ENCODE data around the gene LIPC. TPM values are rescaled to one million over a fixed set of nuclear protein-coding genes. Genes with fewer than 3 reads are reported as not detected.
A peak's percentile ranks its signal among the peaks of the same experiment; 100 is the strongest.

LIPC gene
- total RNA-seq, 2 experiments from 2014 or later: 0.30 to 0.50 TPM

- Mint-ChIP-seq H3K36me3 (ENCODE audit: low read depth) (no peaks in the 10 kb centered on the region), H3K9me3 (ENCODE audit: low read depth) (no peaks in the 10 kb centered on the region), H3K4me1 (peaks cover 63% of the 10 kb centered on the region), H3K4me3 (no peak overlapping the region), H3K27me3 (no peaks in the 10 kb centered on the region), H3K27ac (no peak overlapping the region)
- CTCF ChIA-PET: interaction anchor here (2.1 kb wide), 1 partner anchor 10 kb away, joined by 9 read pairs; no protein-coding TSS in a partner anchor
- ATAC-seq (no peak), DNase-seq (no peak)
- intact Hi-C loops (cut with DNase I, micrococcal nuclease): loop anchor here (5.0 kb wide), 1 partner anchor 58 kb away; no protein-coding TSS in a partner anchor
- POLR2A ChIA-PET: no interaction called here
Measured at GRCh38 chr15:58459045-58459444, 27.3 kb downstream of the LIPC start.

- Mint-ChIP-seq H3K36me3 (ENCODE audit: low read depth) (no peaks in the 10 kb centered on the region), H3K27ac (no peak overlapping the region), H3K4me1 (peaks cover 60% of the 10 kb centered on the region), H3K9me3 (ENCODE audit: low read depth) (no peaks in the 10 kb centered on the region), H3K4me3 (no peak overlapping the region), H3K27me3 (no peaks in the 10 kb centered on the region)
- intact Hi-C loops (cut with DNase I, micrococcal nuclease): loop anchor here (5.0 kb wide), 1 partner anchor 58 kb away; no protein-coding TSS in a partner anchor
- no peak for ATAC-seq
- POLR2A ChIA-PET: no interaction called here
- CTCF ChIA-PET: interaction anchor here (0.5 to 2.1 kb wide), 2 partner anchors 9 kb away, joined by 3 to 9 read pairs; no protein-coding TSS in a partner anchor
- DNase-seq: no peak
Measured at GRCh38 chr15:58459560-58459959, 27.8 kb downstream of the LIPC start.

- DNase-seq (no peak), ATAC-seq (no peak)
- no peaks in the 10 kb centered on the region for H3K36me3 Mint-ChIP-seq (ENCODE audit: low read depth)
- H3K27ac Mint-ChIP-seq: no peak overlapping the region
- H3K4me1 Mint-ChIP-seq: peaks cover 53% of the 10 kb centered on the region
- no peaks in the 10 kb centered on the region for H3K9me3 Mint-ChIP-seq (ENCODE audit: low read depth)
- ChIA-PET POLR2A (interaction anchor here (0.7 kb wide), 1 partner anchor 191 kb away, joined by 3 read pairs; no protein-coding TSS in a partner anchor), CTCF (interaction anchor here (0.5 to 0.8 kb wide), 2 partner anchors 10 to 13 kb away, joined by 3 to 4 read pairs; no protein-coding TSS in a partner anchor)
- intact Hi-C loops (cut with DNase I, micrococcal nuclease): no loop called here
- H3K27me3 Mint-ChIP-seq: no peaks in the 10 kb centered on the region
- no peak overlapping the region for H3K4me3 Mint-ChIP-seq
Measured at GRCh38 chr15:58460116-58460790, 28.5 kb downstream of the LIPC start.

- H3K9me3 Mint-ChIP-seq (ENCODE audit: low read depth): no peaks in the 10 kb centered on the region
- no peak for ATAC-seq
- H3K4me1 Mint-ChIP-seq: peaks cover 56% of the 10 kb centered on the region
- H3K27me3 Mint-ChIP-seq: no peaks in the 10 kb centered on the region
- intact Hi-C loops (cut with DNase I, micrococcal nuclease): no loop called here
- CTCF ChIA-PET: no interaction called here
- no peak overlapping the region for H3K4me3 Mint-ChIP-seq
- DNase-seq: no peak
- POLR2A ChIA-PET: no interaction called here
- H3K27ac Mint-ChIP-seq: no peak overlapping the region
- no peaks in the 10 kb centered on the region for H3K36me3 Mint-ChIP-seq (ENCODE audit: low read depth)
Measured at GRCh38 chr15:58460872-58461271, 29.1 kb downstream of the LIPC start.

GRCh38 chr15:58462547-58462946, 30.8 kb downstream of the LIPC start:
- ChIA-PET POLR2A (no interaction called here), CTCF (no interaction called here)
- H3K4me1 Mint-ChIP-seq: peaks cover 60% of the 10 kb centered on the region
- H3K27ac Mint-ChIP-seq: peak overlapping the region; percentile 40
- H3K4me3 Mint-ChIP-seq: no peak overlapping the region
- H3K9me3 Mint-ChIP-seq (ENCODE audit: low read depth): no peaks in the 10 kb centered on the region
- no peaks in the 10 kb centered on the region for H3K36me3 Mint-ChIP-seq (ENCODE audit: low read depth)
- intact Hi-C loops (cut with DNase I, micrococcal nuclease): no loop called here
- ATAC-seq (no peak), DNase-seq (no peak)
- H3K27me3 Mint-ChIP-seq: no peaks in the 10 kb centered on the region

- Mint-ChIP-seq H3K4me1 (peaks cover 54% of the 10 kb centered on the region), H3K36me3 (ENCODE audit: low read depth) (no peaks in the 10 kb centered on the region), H3K4me3 (no peak overlapping the region), H3K9me3 (ENCODE audit: low read depth) (no peaks in the 10 kb centered on the region), H3K27me3 (no peaks in the 10 kb centered on the region), H3K27ac (no peak overlapping the region)
- ChIA-PET CTCF (no interaction called here), POLR2A (no interaction called here)
- ATAC-seq (no peak), DNase-seq (peak; percentile 42)
- intact Hi-C loops (cut with DNase I, micrococcal nuclease): no loop called here
Measured at GRCh38 chr15:58462973-58463663, 31.3 kb downstream of the LIPC start.

- CTCF ChIA-PET: no interaction called here
- intact Hi-C loops (cut with DNase I, micrococcal nuclease): no loop called here
- H3K36me3 Mint-ChIP-seq (ENCODE audit: low read depth): no peaks in the 10 kb centered on the region
- POLR2A ChIA-PET: no interaction called here
- DNase-seq: no peak
- no peaks in the 10 kb centered on the region for H3K27me3 Mint-ChIP-seq
- no peaks in the 10 kb centered on the region for H3K9me3 Mint-ChIP-seq (ENCODE audit: low read depth)
- no peak overlapping the region for H3K27ac Mint-ChIP-seq
- H3K4me1 Mint-ChIP-seq: peaks cover 45% of the 10 kb centered on the region
- no peak for ATAC-seq
- H3K4me3 Mint-ChIP-seq: no peak overlapping the region
Measured at GRCh38 chr15:58463815-58464650, 32.2 kb downstream of the LIPC start.

- ATAC-seq: no peak
- DNase-seq: no peak
- intact Hi-C loops (cut with DNase I, micrococcal nuclease): no loop called here
- no peaks in the 10 kb centered on the region for H3K9me3 Mint-ChIP-seq (ENCODE audit: low read depth)
- no peak overlapping the region for H3K4me3 Mint-ChIP-seq
- H3K27me3 Mint-ChIP-seq: no peaks in the 10 kb centered on the region
- ChIA-PET POLR2A (no interaction called here), CTCF (no interaction called here)
- H3K36me3 Mint-ChIP-seq (ENCODE audit: low read depth): no peaks in the 10 kb centered on the region
- no peak overlapping the region for H3K27ac Mint-ChIP-seq
- peaks cover 37% of the 10 kb centered on the region for H3K4me1 Mint-ChIP-seq
Measured at GRCh38 chr15:58465070-58465469, 33.3 kb downstream of the LIPC start.

- POLR2A ChIA-PET: interaction anchor here (0.6 kb wide), 1 partner anchor 8 kb away, joined by 3 read pairs; no protein-coding TSS in a partner anchor
- DNase-seq (no peak), ATAC-seq (peak; percentile 40)
Measured at GRCh38 chr15:58465866-58466517, 34.2 kb downstream of the LIPC start.

GRCh38 chr15:58466566-58466965, 34.8 kb downstream of the LIPC start:
- DNase-seq (no peak), ATAC-seq (no peak)
- Mint-ChIP-seq H3K9me3 (ENCODE audit: low read depth) (no peaks in the 10 kb centered on the region), H3K4me1 (peaks cover 39% of the 10 kb centered on the region), H3K36me3 (ENCODE audit: low read depth) (no peaks in the 10 kb centered on the region), H3K27me3 (no peaks in the 10 kb centered on the region), H3K4me3 (no peak overlapping the region), H3K27ac (peak overlapping the region; percentile 24)
- intact Hi-C loops (cut with DNase I, micrococcal nuclease): no loop called here
- ChIA-PET CTCF (no interaction called here), POLR2A (interaction anchor here (0.6 kb wide), 1 partner anchor 9 kb away, joined by 3 read pairs; no protein-coding TSS in a partner anchor)

More at GRCh38 chr15:58465866-58466517, 34.2 kb downstream of the LIPC start:
- no peaks in the 10 kb centered on the region for H3K36me3 Mint-ChIP-seq (ENCODE audit: low read depth)
- no peak overlapping the region for H3K4me3 Mint-ChIP-seq
- peak overlapping the region; percentile 24 for H3K27ac Mint-ChIP-seq
- H3K9me3 Mint-ChIP-seq (ENCODE audit: low read depth): no peaks in the 10 kb centered on the region
- peaks cover 39% of the 10 kb centered on the region for H3K4me1 Mint-ChIP-seq
- no peaks in the 10 kb centered on the region for H3K27me3 Mint-ChIP-seq
- intact Hi-C loops (cut with DNase I, micrococcal nuclease): no loop called here
- CTCF ChIA-PET: no interaction called here

GRCh38 chr15:58467121-58467721, 35.4 kb downstream of the LIPC start:
- Mint-ChIP-seq H3K27me3 (no peaks in the 10 kb centered on the region), H3K36me3 (ENCODE audit: low read depth) (no peaks in the 10 kb centered on the region), H3K27ac (no peak overlapping the region), H3K4me3 (no peak overlapping the region), H3K4me1 (peaks cover 36% of the 10 kb centered on the region), H3K9me3 (ENCODE audit: low read depth) (no peaks in the 10 kb centered on the region)
- ATAC-seq (no peak), DNase-seq (no peak)
- CTCF ChIA-PET: interaction anchor here (0.7 to 3.4 kb wide), 2 partner anchors 9 to 329 kb away, joined by 3 to 9 read pairs; no protein-coding TSS in a partner anchor
- POLR2A ChIA-PET: no interaction called here
- intact Hi-C loops (cut with DNase I, micrococcal nuclease): no loop called here
